ENCODE data around the gene WNT8B.

Gene WNT8B

GRCh38 chr10:100519311-100520051, 56.7 kb downstream of the WNT8B start, which contains the start of gene SEC31B:
TSS of gene SEC31B (minus strand) at chr10:100519861. CDS start at chr10:100516952, 2,909 bp downstream.
- no peak for DNase-seq
- in situ Hi-C loops (cut with HindIII; ENCODE audit: low pct_ligation_motif_present, low sequenced_read_pairs): loop anchor here (25.0 kb wide), 1 partner anchor 182 kb away; the partner anchor contains the start of genes PKD2L1 and SCD
- Histone ChIP-seq H3K27ac (no peak within 1 kb of the TSS), H3K36me3 (replicated peaks) (peaks cover 4% of the 10 kb centered on the region), H3K27me3 (replicated peaks) (no peaks in the 10 kb centered on the region), H3K4me3 (ENCODE audit: low read depth, low read length) (peak within 1 kb of the TSS; percentile 57)
- TF ChIP-seq, protein P1, sequence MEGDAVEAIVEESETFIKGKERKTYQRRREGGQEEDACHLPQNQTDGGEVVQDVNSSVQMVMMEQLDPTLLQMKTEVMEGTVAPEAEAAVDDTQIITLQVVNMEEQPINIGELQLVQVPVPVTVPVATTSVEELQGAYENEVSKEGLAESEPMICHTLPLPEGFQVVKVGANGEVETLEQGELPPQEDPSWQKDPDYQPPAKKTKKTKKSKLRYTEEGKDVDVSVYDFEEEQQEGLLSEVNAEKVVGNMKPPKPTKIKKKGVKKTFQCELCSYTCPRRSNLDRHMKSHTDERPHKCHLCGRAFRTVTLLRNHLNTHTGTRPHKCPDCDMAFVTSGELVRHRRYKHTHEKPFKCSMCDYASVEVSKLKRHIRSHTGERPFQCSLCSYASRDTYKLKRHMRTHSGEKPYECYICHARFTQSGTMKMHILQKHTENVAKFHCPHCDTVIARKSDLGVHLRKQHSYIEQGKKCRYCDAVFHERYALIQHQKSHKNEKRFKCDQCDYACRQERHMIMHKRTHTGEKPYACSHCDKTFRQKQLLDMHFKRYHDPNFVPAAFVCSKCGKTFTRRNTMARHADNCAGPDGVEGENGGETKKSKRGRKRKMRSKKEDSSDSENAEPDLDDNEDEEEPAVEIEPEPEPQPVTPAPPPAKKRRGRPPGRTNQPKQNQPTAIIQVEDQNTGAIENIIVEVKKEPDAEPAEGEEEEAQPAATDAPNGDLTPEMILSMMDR (IDR thresholded peaks at IDR 0.05; ENCODE audit: low read depth, low read length, missing control alignments): no peak

DNA sequence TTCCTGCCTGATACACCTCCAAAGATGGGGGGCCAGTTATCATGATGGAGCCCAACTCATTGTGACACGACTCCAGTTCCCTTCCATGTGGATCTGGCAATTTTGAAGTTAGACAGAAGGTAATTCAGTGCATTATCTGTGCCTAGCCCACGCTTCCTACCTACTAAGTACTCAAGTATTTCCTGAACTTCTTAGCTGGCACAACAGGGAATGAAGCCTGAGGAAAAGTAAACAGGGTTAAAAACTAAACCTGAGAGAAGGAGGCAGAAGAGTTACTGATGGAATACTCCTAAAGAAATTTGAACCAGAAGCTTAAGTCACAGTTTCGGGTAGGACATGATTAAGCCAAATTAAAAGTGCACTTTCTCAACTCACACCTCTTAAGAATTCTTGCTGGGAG, 58.0 kb downstream of the WNT8B start:
- no peak overlapping the region for H3K4me3 ChIP-seq (ENCODE audit: low read depth, low read length)
- no peak for DNase-seq
- H3K36me3 ChIP-seq (replicated peaks): peaks cover 4% of the 10 kb centered on the region
- in situ Hi-C loops (cut with HindIII; ENCODE audit: low pct_ligation_motif_present, low sequenced_read_pairs): loop anchor here (25.0 kb wide), 1 partner anchor 184 kb away; the partner anchor contains the start of genes PKD2L1 and SCD
- TF ChIP-seq, protein P1 (IDR thresholded peaks at IDR 0.05; ENCODE audit: low read depth, low read length, missing control alignments): no peak
- no peaks in the 10 kb centered on the region for H3K27me3 ChIP-seq (replicated peaks)
- no peak overlapping the region for H3K27ac ChIP-seq

DNA sequence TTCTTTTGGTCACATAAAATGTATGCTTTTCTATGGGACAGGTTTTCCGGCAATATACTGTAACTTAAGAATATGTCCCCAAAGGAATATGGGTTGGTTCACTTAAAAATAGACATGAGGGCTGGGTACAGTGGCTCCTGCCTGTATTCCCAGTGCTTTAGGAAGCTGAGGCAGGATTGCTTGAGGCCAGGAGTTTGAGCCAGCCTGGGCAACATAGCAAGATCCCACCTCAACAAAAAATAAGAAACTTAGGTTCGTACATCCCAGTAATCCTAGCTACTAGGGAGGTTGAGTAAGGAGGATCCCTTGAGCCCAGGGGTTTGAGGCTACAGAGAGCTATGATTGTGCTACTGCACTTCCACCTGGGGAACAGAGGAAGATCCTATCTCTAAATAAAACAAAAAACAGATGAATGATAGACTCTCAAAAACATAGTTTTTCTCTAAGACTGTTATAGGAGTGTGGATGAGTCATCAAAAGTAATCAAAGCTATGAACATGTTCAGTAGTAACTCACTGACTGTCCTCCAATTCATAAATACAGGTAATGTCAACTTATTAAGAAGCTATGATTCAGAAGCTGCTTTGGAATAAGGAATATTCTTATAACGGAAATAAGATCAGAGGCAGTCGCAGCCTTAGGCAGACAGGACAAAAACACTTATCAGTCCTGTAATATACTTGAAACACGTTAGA, 59.4 kb downstream of the WNT8B start:
- in situ Hi-C loops (cut with HindIII; ENCODE audit: low pct_ligation_motif_present, low sequenced_read_pairs): loop anchor here (25.0 kb wide), 1 partner anchor 185 kb away; the partner anchor contains the start of genes PKD2L1 and SCD
- TF ChIP-seq, protein P1 (IDR thresholded peaks at IDR 0.05; ENCODE audit: low read depth, low read length, missing control alignments): no peak
- DNase-seq: no peak
- Histone ChIP-seq H3K36me3 (replicated peaks) (peaks cover 17% of the 10 kb centered on the region), H3K27ac (no peak overlapping the region), H3K27me3 (replicated peaks) (no peaks in the 10 kb centered on the region), H3K4me3 (ENCODE audit: low read depth, low read length) (no peak overlapping the region)

GRCh38 chr10:100522945-100523344, 60.1 kb downstream of the WNT8B start:
- peaks cover 18% of the 10 kb centered on the region for H3K36me3 ChIP-seq (replicated peaks)
- in situ Hi-C loops (cut with HindIII; ENCODE audit: low pct_ligation_motif_present, low sequenced_read_pairs): loop anchor here (25.0 kb wide), 1 partner anchor 186 kb away; the partner anchor contains the start of genes PKD2L1 and SCD
- H3K4me3 ChIP-seq (ENCODE audit: low read depth, low read length): no peak overlapping the region
- no peak overlapping the region for H3K27ac ChIP-seq
- TF ChIP-seq, protein P1 (IDR thresholded peaks at IDR 0.05; ENCODE audit: low read depth, low read length, missing control alignments): no peak
- peak; percentile 45 for DNase-seq
- H3K27me3 ChIP-seq (replicated peaks): no peaks in the 10 kb centered on the region

- in situ Hi-C loops (cut with HindIII; ENCODE audit: low pct_ligation_motif_present, low sequenced_read_pairs): loop anchor here (25.0 kb wide), 1 partner anchor 187 kb away; the partner anchor contains the start of genes PKD2L1 and SCD
- H3K27me3 ChIP-seq (replicated peaks): no peaks in the 10 kb centered on the region
- H3K4me3 ChIP-seq (ENCODE audit: low read depth, low read length): no peak overlapping the region
- H3K27ac ChIP-seq: no peak overlapping the region
- peaks cover 18% of the 10 kb centered on the region for H3K36me3 ChIP-seq (replicated peaks)
- DNase-seq: no peak
- TF ChIP-seq, protein P1 (IDR thresholded peaks at IDR 0.05; ENCODE audit: low read depth, low read length, missing control alignments): no peak
Measured at GRCh38 chr10:100524206-100524605, 61.4 kb downstream of the WNT8B start.

All from brain microvascular endothelial cell (primary cell).